Subcutaneous abdominal adipose tissue (tissue), 5 donors: ENCODE results near the gene IL4R.
"Not testable (repeated sequence)": the region's sequence is repeated elsewhere in the genome, so short reads cannot be mapped to it uniquely, and the experiment has no call there.

ENCODE experiments used
- H3K27ac ChIP-seq: one replicate; pipeline ENCODE4 v1.7.0; 2013; ENCODE audit warnings: low read depth, mild to moderate bottlenecking, inconsistent platforms, low read length, moderate library complexity
- H3K27me3 ChIP-seq, 5 donors: one replicate each; pipeline ENCODE4 v1.7.0; 2013; ENCODE audit warnings: low read length in 5 of 5, inconsistent platforms in 1 of 5; ENCODE audit not compliant: control insufficient read depth in 5 of 5, insufficient read depth in 4 of 5
- H3K36me3 ChIP-seq, 5 donors: one replicate each; pipeline ENCODE4 v1.7.0; 2013; ENCODE audit warnings: low read length in 5 of 5; ENCODE audit not compliant: control insufficient read depth in 5 of 5, insufficient read depth in 5 of 5
- H3K4me1 ChIP-seq, 5 donors: one replicate each; pipeline ENCODE4 v1.7.0; 2013; ENCODE audit warnings: low read length in 5 of 5, mild to moderate bottlenecking in 3 of 5, moderate library complexity in 1 of 5; ENCODE audit not compliant: control insufficient read depth in 5 of 5, insufficient read depth in 5 of 5
- H3K4me3 ChIP-seq, 5 donors: one replicate each; pipeline ENCODE4 v1.7.0; 2013; ENCODE audit warnings: low read length in 5 of 5, low read depth in 1 of 5
- H3K9ac ChIP-seq, 5 donors: one replicate each; pipeline ENCODE4 v1.7.0; 2013; ENCODE audit warnings: low read length in 5 of 5, mild to moderate bottlenecking in 4 of 5, moderate library complexity in 3 of 5
- H3K9me3 ChIP-seq, 5 donors: one replicate each; pipeline ENCODE4 v1.7.0; 2013; ENCODE audit warnings: low read length in 5 of 5; ENCODE audit not compliant: control insufficient read depth in 5 of 5
- donor health status: healthy.
- donor health status: healthy.
- donor health status: healthy.
- donor health status: healthy.
- donor health status: healthy.

The IL4R gene

DNA sequence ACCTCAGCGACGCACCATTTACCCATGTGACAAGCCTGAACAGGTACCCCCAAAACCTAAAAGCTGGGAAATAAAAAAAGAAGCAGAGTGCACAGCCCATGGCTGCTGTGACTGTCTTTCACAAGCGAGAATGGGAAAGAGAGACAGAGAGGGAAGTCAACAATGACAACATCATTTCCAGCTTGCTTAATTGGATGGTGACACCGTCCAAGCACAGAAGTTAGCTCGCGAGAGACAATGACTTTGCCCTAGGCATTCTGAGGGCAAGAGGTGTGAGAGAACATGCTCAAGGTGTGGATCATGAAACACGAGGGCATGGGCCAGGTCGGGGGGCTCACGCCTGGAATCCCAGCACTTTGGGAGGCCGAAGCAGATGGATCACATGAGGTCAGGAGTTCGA, 25.9 kb upstream of the IL4R start:
- Histone ChIP-seq H3K4me1 (peaks cover 0 to 19% (median 5%) of the 10 kb centered on the region in 5 donors), H3K27ac (no peak overlapping the region), H3K9me3 (no peaks in the 10 kb centered on the region), H3K9ac (no peak overlapping the region), H3K36me3 (no peaks in the 10 kb centered on the region), H3K4me3 (no peak overlapping the region), H3K27me3 (peaks cover 0 to 2% (median 0%) of the 10 kb centered on the region in 5 donors)

DNA sequence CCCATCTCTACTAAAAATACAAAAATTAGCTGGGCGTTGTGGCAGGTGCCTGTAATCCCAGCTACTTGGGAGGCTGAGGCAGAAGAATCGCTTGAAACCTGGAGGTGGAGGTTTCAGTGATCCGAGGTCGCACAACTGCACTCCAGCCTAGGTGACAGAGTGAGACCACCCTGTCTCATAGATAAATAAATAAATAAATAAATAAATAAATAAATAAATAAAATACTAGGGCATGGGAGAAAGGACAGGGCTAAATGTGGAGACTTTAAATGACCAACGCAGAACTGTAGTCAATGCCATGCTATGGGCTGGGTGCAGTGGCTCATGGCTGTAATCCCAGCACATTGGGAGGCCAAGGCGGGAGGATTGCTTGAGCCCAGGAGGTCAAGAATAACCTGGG, 25.5 kb upstream of the IL4R start:
- not testable (repeated sequence) for H3K4me3 ChIP-seq, H3K36me3 ChIP-seq, H3K27ac ChIP-seq, H3K27me3 ChIP-seq, H3K9ac ChIP-seq, H3K9me3 ChIP-seq
- H3K4me1 ChIP-seq: peaks cover 0 to 19% (median 5%) of the 10 kb centered on the region in 5 donors

- Histone ChIP-seq H3K27me3 (peaks cover 0 to 2% (median 0%) of the 10 kb centered on the region in 5 donors), H3K36me3 (no peaks in the 10 kb centered on the region), H3K4me3 (no peak overlapping the region), H3K9ac (no peak overlapping the region), H3K27ac (no peak overlapping the region), H3K9me3 (no peaks in the 10 kb centered on the region), H3K4me1 (peaks cover 0 to 19% (median 5%) of the 10 kb centered on the region in 5 donors)
Measured at GRCh38 chr16:27289669-27290068, 24.1 kb upstream of the IL4R start.

DNA sequence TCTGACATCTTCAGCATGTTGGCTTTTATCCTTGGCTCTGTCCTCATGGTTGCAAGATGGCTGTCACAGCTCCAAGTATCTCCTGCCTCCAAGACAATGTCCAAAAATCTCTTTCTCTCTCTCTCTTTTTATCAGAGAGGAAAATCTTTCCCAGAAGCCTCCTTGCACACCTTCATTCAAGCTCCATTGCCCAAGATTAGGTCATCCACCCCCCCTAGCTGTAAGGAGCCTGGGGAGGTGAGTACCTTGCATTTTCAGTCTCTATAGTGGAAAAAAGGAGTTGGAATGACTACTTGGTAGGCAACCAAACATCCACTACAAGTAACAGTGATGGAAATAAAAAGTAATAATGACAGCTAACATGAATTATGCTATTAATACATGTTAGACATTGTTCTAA, 23.2 kb upstream of the IL4R start:
- Histone ChIP-seq H3K27me3 (peaks cover 0 to 2% (median 0%) of the 10 kb centered on the region in 5 donors), H3K9me3 (no peaks in the 10 kb centered on the region), H3K4me3 (no peak overlapping the region), H3K36me3 (no peaks in the 10 kb centered on the region), H3K27ac (no peak overlapping the region), H3K4me1 (peaks cover 0 to 19% (median 5%) of the 10 kb centered on the region in 5 donors), H3K9ac (no peak overlapping the region)

DNA sequence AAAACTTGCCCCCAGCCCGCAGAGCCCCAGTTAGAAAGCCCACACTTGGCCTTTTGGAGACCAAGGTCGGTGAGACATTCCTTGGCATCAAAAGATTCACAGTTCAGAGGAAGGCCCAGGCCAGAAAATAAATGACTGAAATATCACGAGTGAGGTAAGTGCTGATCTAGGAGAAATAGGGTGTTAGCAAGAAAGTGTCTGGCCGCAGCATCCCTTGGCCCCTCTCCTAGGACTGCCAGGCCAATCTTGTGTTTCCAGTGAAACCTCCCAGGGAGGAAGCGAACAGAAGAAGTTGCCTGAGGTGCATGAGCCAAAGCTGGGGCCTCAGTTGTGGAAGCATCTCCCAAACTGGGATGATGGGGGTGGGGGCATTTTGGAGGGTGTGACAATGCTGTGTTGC, 22.7 kb upstream of the IL4R start:
- no peaks in the 10 kb centered on the region for H3K9me3 ChIP-seq
- no peak overlapping the region for H3K4me3 ChIP-seq
- H3K9ac ChIP-seq: no peak overlapping the region
- no peak overlapping the region for H3K27ac ChIP-seq
- peaks cover 0 to 14% (median 4%) of the 10 kb centered on the region in 5 donors for H3K4me1 ChIP-seq
- peaks cover 0 to 2% (median 0%) of the 10 kb centered on the region in 5 donors for H3K27me3 ChIP-seq
- no peaks in the 10 kb centered on the region for H3K36me3 ChIP-seq

- no peak overlapping the region for H3K27ac ChIP-seq
- H3K9me3 ChIP-seq: no peaks in the 10 kb centered on the region
- peaks cover 0 to 8% (median 0%) of the 10 kb centered on the region in 5 donors for H3K4me1 ChIP-seq
- no peak overlapping the region for H3K4me3 ChIP-seq
- H3K27me3 ChIP-seq: peaks cover 0 to 2% (median 0%) of the 10 kb centered on the region in 5 donors
- H3K36me3 ChIP-seq: no peaks in the 10 kb centered on the region
- no peak overlapping the region for H3K9ac ChIP-seq
Measured at GRCh38 chr16:27291722-27292240, 22.0 kb upstream of the IL4R start.

DNA sequence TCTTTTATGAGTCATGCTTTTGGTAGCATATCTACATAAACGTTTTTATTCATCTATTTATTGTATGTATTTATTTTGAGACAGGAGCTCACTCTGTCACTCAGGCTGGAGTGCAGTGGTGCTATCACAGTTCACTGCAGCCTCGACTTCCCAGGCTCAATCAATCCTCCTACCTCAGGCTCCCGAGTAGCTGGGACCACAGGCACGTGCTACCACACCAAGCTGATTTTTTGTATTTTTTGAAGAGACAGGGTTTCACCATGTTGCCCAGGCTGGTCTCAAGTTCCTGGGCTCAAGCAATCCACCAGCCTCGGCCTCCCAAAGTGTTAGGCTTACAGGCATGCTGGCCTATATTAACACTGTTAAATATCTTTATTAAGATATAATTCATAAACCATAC, 20.4 kb upstream of the IL4R start:
- Histone ChIP-seq H3K27ac (no peak overlapping the region), H3K9me3 (no peaks in the 10 kb centered on the region), H3K27me3 (peaks cover 0 to 2% (median 0%) of the 10 kb centered on the region in 5 donors), H3K9ac (no peak overlapping the region), H3K4me1 (peaks cover 0 to 3% (median 0%) of the 10 kb centered on the region in 5 donors), H3K36me3 (no peaks in the 10 kb centered on the region), H3K4me3 (no peak overlapping the region)

DNA sequence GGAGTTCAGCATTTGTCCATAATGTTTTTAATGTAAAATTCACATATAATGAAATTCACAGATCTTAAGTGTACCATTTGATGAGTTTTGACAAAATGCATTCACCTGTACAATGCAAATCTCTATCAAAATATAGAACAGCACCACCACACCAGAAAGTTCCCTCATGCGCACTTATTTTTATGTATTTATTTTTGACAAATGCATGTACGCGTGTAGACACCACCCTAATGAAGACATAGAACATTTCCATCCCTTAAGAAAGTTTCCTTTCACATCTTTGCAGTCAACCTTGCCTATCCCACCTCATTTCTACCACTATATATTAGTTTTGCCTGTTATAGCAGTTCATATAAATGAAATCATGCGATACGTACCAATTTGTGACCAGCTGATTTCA, 15.6 kb upstream of the IL4R start:
- H3K36me3 ChIP-seq: no peaks in the 10 kb centered on the region
- H3K27ac ChIP-seq: no peak overlapping the region
- H3K4me3 ChIP-seq: no peak overlapping the region
- no peak overlapping the region for H3K9ac ChIP-seq
- H3K4me1 ChIP-seq: no peaks in the 10 kb centered on the region
- no peaks in the 10 kb centered on the region for H3K27me3 ChIP-seq
- no peaks in the 10 kb centered on the region for H3K9me3 ChIP-seq

GRCh38 chr16:27301236-27301861, 12.4 kb upstream of the IL4R start:
- Histone ChIP-seq H3K9me3 (no peaks in the 10 kb centered on the region), H3K27me3 (peaks cover 0 to 2% (median 0%) of the 10 kb centered on the region in 5 donors), H3K4me3 (no peak overlapping the region), H3K9ac (no peak overlapping the region), H3K4me1 (peaks cover 2 to 10% (median 8%) of the 10 kb centered on the region in 5 donors), H3K36me3 (no peaks in the 10 kb centered on the region), H3K27ac (no peak overlapping the region)

GRCh38 chr16:27302126-27302525, 11.6 kb upstream of the IL4R start:
- Histone ChIP-seq H3K4me3 (no peak overlapping the region), H3K4me1 (peaks cover 2 to 10% (median 8%) of the 10 kb centered on the region in 5 donors)

More at GRCh38 chr16:27302126-27302525, 11.6 kb upstream of the IL4R start:
- Histone ChIP-seq H3K9ac (no peak overlapping the region), H3K36me3 (no peaks in the 10 kb centered on the region), H3K9me3 (no peaks in the 10 kb centered on the region), H3K27me3 (peaks cover 0 to 2% (median 0%) of the 10 kb centered on the region in 5 donors), H3K27ac (no peak overlapping the region)
